GM19023 (cell line): Measurements from ENCODE around the gene CYB5R2.
"Not testable (repeated sequence)": the region's sequence is repeated elsewhere in the genome, so short reads cannot be mapped to it uniquely, and the experiment has no call there.

ENCODE experiments used
- ATAC-seq: cut with Tn5 transposase; IDR thresholded peaks from one replicate; pipeline ENCODE4 v1.9.1; 2021; ENCODE audit warnings: mild to moderate bottlenecking, moderate library complexity; ENCODE audit not compliant: unreplicated experiment

Gene CYB5R2

DNA sequence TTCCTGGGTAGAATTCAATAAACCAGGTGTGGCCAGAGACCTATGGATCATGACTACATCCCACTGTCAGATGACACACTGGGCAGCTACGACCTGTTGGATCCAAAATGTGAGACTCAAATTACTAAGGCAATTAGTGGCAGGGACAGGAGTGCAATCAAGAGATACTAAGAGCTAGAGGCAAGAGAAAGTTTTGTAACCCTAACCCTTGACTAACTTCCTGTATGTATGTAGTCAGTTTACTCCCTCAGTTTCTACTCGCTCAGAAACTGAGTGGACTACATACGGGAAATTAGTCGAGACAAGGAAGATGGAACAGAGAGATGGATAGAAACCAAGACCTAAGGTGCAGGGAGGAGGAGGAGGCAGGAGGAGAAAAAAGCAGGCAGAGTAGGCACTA lies 2.7 kb downstream of the CYB5R2 start:
- no peak for ATAC-seq

DNA sequence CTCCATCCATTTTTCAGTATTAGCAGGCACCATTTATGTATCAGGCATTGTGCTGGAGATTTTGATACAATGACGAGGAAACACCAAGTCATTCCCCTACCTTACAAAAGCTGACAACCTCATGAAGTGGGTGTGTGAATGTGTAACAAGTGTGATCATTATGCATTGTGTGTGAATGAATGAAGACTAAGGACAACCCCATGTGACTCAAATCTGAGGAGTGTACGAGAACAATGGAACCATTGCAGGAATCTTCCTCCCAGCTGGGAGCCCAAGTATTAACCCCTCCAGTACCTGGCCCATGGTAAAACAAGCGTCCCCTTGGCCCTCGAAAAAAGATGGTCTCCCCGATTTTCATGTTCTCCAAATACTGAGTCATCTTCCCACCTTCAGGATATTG lies 4.4 kb downstream of the CYB5R2 start:
- ATAC-seq: no peak

DNA sequence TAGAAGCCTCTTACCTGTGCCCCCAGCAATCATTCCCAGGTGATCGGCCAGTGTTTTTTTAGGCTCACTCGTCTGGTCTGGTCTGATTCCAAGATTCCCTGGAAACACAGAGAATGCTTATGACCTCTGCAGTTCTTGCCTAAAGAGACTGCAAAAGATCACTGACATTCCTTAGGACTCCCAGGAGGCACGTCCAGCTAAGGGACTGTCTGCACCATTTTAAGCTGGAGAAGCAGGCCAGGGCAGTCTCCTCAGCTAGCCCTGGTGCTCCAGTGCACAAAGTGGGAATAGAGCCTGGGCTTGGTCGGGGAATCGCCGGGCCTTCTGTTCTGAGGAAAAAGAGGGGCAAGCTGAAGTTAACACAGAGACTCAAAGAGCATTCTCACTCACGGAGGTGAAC lies 4.8 kb downstream of the CYB5R2 start:
- ATAC-seq: no peak

DNA sequence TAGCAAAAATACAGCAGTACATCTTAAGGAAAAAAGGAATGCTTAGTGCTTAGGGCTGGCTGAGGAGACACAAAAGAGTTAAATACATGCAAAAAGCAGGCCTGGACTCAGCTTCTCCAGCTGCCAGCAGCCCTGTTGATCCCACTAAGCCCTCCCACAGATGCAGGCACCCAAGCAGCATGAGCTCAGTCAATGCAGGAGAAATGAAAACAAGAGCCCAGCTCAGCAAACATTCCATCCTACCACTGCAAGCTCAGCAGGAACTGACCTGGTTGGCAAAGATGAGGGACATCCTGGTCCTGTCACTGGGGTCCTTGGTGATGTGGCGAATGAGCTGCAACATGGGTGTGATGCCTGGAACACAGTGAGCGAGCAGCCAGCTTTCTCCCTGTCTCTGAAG lies 5.8 kb downstream of the CYB5R2 start:
- no peak for ATAC-seq

DNA sequence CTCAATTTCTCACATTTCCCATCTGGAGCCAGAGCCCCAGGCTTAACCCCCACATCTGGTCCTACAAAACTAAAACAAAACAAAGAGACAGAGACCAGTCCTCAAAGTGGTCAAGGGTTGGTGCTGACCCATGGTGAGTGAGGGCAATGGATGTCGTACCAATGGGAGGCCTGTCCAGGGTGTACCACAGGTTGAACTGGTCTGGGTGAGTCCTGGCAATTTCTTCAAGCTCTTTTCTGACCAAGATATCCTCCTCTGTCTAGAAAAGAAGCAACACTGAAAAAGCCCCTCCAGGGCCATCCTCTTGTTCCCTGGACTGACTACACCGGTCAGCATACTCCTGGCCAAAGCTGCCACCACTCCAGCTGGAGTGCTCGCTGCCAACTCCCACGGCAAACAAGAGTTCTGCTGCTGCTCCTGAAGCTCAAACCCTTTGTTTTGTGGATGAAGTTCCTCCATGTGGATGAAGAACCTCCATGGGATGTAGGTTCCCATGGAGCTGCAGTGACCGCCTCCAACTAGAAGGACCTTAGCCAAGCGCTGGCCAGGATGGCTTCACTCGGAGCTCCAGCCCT lies 6.9 kb downstream of the CYB5R2 start:
- ATAC-seq: no peak

GRCh38 chr11:7665473-7666291 lies 7.6 kb downstream of the CYB5R2 start:
- peak; percentile 100 for ATAC-seq

GRCh38 chr11:7664867-7665266 lies 8.4 kb downstream of the CYB5R2 start:
- ATAC-seq: no peak

- not testable (repeated sequence) for ATAC-seq
These were observed 9.8 kb downstream of the CYB5R2 start for GRCh38 chr11:7663531-7663930.

DNA sequence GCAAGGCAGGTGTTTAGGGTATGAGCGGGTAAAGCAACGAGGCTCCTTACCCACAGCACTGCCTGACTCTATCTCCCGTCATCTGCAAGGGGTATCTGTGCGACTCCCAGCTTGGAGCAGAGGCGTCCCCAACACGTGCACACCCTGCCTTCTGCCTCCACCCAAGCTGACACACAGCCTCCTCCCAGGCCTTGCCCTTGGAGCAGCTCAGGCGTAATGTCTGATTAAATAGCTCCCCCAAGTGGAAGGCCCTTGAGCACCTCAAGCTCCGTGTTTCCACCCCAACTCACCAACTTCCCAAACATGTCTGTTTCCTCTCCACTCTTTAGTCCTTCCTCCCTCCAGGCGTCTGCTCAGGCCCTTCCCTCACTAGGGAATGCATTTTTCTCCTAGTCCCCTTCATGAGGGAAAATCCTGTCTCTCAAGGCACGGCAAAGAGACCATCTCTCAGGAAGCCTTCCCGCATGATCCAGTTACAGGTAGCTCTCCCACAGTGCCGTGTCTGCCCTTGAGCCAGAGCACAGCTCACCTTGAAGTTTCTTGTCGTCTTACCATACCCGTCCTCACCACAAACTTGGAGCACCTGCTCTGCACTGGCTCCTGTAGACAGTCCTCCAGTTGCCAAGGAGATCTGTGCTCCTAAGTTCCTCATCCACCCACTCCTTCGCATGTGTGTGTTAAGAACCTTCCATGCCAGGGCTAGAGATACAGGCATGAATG lies 15.8 kb downstream of the CYB5R2 start:
- no peak for ATAC-seq

GRCh38 chr11:7656704-7657103 lies 16.6 kb downstream of the CYB5R2 start:
- no peak for ATAC-seq

DNA sequence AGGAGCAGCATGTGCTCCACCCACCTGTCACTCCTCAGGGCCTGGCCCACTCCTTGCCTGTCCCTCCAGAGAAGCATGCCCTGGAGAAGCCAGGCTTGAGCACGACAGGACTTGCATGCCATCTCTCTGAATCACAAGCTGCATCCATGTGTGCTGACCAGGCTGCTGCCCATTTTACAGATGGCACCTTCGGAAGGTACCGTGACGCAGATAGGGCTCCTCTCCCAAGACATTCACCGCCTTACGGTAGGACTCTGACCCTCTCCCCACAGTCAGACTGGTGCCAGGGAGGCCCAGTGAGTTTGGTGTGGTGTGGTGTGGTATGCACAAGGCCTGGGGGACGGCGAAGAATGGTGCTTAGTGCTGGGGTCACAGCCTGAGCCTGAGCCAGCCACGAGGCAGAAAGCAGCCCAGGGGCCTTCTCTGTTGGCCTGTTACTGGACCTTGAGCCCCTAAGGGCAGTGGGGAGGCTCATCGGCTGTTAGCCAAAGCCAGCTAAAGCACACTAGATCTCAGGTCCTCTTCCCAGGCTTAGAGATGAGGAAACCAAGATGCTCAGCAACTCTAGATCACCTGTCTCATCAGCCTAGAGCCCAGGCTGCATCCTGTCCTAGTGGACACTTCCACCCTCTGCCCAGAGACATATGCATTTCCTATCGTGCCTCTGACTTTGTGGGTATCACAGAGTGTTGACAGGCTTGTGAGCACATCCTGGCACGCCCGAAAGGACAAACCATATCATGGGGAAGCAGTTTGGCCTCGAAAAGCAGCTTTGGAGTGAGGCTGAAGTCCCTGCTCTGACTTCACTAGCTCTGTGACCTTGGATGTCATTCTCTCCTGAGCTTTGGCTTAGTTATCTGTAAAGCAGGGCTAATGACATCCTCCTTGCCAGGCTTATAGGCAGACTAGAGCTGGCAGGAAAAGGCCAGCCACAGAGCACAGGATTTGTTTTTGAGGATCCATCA lies 17.8 kb downstream of the CYB5R2 start:
- no peak for ATAC-seq

DNA sequence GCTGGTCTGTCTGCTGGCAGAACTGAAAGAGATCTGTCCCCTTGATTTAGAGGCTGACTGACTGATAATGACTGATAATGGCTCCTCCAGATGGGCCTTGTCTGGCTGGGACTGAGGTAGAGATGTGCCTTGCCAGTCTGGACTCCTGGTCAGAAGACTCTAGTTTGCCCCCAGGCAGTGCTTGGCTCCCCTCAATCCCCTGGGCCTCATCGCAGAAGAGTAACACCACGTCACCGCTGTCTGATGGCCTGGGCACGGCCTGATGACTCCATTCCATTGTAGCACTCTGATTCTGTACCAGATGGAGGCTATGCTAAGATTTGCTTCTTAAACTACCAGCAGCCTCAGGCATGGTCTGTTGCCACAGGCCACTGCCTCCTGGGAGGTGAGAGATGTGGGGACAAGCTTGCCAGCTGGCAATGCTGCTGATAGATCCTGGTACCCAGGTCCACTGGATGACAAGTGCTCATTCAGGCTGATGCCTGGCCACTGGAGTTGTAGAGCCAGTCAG lies 19.1 kb downstream of the CYB5R2 start:
- no peak for ATAC-seq

- ATAC-seq: no peak
These were observed 21.6 kb downstream of the CYB5R2 start for GRCh38 chr11:7651700-7652099.

DNA sequence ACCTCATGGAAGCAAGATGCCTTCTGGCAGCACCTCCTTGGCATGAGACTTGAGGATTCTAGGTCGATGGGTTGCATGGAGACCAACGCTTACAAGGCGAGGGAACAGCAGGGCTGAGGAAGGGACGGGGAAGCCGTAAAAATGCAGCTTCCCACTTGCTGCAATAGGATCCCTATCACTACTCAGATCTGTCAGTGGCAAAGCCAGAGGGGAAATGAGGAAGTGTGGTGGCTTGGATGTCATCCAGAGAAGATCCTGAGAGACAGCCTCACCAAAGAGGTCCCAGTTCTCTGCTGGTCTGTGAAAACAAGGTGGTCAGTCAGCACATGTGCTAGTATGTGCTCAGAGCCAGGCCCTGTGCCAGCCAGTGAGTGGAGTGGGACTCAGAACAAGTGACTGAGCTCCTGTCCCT lies 22.2 kb downstream of the CYB5R2 start:
- ATAC-seq: no peak

- no peak for ATAC-seq
These were observed 25.0 kb downstream of the CYB5R2 start for GRCh38 chr11:7648264-7648663.

GRCh38 chr11:7646866-7647265 lies 26.4 kb downstream of the CYB5R2 start:
- no peak for ATAC-seq

- ATAC-seq: no peak
These were observed 28.1 kb downstream of the CYB5R2 start for GRCh38 chr11:7645206-7645605.

- no peak for ATAC-seq
These were observed 30.0 kb downstream of the CYB5R2 start for GRCh38 chr11:7643314-7643713.

- ATAC-seq: no peak
These were observed 30.6 kb downstream of the CYB5R2 start for GRCh38 chr11:7642747-7643146.

- no peak for ATAC-seq
These were observed 32.5 kb downstream of the CYB5R2 start for GRCh38 chr11:7640816-7641215.

DNA sequence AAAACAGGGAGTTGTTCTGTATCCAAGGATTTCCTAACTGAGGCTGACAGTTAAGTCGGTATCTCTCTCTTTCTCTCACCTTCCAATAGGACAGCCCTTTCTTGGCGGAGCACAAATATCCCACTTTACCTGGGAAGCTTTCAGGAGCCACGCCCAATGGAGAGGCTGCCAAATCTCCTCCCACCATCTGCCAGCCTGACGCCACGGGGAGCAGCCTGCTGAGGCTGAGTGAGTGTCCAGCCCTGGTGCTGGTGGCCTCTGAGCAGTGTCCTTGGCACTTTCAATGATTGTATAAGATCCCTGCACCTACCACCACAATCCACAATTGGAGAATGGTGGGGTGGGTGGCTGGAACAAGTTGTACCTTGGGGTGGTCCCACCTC lies 33.7 kb downstream of the CYB5R2 start:
- ATAC-seq: no peak
